ENCODE data around the gene TPRN.

The TPRN gene

DNA sequence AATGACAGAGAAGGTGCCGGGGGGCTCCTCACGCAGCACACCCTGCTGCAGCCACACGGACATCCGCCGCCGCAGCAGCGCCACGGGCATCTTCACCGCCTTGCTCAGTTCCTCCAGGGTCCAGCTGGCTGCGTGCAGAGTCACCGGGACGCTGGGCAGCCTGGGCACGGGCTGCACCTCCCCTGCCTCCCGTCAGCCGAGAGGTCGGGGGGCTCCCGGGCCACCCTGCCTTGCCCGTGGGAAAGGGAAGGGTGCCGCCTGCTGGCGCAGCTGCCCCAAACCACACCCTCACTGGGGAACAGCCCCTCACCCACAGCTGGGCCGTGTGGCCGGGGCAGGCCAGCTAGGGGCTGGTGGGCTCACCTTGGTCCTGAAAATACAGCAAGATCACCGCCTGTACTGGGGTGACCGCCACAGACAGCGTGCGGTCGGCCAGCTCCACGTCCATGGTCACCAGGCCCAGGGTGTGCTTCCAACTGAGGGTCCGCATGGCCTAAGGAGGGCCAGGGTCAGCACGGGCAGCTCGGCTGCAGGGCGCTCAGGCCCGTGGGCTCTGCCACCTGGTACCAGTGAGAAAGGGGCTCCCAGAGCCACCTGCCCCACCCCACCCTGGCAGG, 25.1 kb downstream of the TPRN start:
- in situ Hi-C loops (cut with HindIII; ENCODE audit: low sequenced_read_pairs) = no loop called here

DNA sequence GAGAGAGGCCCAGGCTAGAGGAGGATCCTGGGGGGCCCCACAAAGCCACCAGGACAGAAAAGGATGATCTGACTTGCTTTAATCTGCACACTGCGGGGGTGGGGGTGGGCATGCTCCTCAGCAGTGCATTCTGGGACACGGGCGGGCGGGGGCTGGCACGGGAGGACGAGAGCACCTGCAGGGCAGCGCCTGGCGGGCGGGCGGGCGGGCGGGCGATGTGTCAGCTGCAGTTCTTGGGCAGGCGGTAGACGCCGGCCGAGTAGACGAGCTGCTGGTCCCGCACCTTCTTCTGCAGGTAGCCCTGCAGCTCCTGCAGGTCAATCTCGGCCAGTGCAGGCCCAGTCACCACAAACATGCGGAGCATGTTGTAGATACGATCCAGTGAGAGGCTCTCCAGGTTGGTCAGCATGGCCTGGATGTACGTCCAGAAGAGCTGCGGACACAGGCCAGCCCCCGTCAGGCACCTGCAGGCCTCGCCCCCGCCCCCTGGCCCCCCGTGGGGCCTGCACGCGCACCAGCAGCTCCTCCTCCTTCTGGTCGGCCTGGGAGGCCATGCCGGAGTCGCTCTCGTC, 25.7 kb downstream of the TPRN start:
- in situ Hi-C loops (cut with HindIII; ENCODE audit: low sequenced_read_pairs) = loop anchor here (25.0 kb wide), 1 partner anchor 363 kb away; the partner anchor contains the start of gene RABL6

DNA sequence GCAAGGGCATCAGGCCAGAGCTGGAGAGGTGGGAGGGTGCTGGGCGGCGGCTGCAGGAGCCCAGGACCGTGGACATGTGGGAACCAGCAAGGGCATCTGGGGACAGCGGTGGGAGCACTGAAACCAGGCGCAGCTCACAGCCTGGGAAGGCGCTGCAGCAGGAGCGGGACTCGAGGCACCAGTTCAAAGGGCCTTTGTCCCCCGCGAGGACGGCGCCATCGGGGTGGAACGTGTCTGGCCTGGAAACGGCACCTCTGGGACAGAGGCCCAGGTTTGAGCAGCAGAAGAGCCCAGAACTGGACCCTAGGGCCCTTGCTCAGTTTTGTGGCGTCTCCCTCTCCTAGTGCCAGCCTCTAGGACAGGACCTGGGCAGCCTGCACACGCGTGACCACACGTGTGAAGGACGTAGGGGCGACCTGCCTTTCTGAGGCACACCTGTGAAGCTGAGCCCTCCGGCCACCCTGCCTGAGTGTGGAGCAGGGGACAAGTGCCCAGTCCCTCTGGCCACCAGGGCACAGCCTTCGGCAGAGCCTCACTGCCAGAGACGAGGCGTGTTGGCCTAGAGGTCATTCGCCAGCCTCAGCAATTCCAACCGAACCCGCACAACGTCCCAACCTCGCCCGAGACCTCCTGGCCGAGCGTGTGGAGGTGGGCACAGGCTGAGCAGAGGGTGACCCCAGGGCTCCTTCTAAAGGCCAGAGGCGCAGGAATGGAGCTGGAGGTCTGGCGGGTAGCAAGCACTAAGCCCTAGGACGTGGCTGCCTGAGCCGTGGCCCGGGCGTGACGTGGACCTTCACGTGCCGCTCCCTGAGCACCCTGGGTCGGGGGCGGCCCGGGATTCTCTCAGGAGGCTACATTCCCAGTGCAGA, 26.5 kb downstream of the TPRN start:
- in situ Hi-C loops (cut with HindIII; ENCODE audit: low sequenced_read_pairs) = loop anchor here (25.0 kb wide), 1 partner anchor 362 kb away; the partner anchor contains the start of gene RABL6

DNA sequence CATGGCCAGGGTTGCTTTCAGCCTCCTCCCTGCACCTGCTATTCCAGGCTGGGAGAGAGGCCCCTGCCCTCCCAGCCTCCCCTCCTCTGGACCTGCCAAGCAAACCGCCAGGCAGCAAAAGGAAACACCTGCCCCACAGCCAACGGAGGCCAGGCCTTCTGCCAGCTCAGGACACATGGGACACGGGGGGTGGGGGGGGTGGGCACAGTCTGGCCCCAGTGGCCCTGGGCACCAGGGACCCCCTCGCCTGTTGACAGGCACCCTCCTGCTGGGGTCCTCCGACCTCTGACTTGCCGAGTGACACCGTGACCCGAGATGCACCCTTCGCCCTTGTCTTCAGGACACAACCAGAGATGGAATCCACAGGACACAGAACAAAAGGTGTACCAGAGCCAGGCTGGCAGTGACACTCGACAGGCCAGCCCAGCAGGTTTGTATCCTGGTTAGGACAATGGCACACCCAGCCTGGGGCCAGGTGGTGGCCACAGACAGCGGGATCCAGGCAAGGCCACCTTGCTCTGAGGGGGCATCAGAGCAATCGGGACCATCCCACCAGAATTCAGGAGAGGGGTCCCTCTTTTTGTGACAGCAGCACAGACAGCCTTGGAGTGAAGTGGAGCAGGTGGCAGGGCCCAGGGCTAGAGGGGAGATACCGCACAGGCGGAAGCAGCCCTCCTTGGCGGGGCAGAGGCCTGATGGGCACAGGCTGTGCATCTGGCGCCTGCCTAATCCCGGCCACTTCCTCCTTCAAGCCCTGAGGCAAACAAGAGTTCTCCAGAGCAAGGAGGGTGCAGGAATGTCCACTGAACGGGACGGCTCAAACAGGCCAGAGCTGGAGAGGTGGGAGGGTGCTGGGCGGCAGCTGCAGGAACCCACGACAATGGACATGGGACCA, 27.4 kb downstream of the TPRN start:
- in situ Hi-C loops (cut with HindIII; ENCODE audit: low sequenced_read_pairs) = loop anchor here (25.0 kb wide), 1 partner anchor 361 kb away; the partner anchor contains the start of gene RABL6

DNA sequence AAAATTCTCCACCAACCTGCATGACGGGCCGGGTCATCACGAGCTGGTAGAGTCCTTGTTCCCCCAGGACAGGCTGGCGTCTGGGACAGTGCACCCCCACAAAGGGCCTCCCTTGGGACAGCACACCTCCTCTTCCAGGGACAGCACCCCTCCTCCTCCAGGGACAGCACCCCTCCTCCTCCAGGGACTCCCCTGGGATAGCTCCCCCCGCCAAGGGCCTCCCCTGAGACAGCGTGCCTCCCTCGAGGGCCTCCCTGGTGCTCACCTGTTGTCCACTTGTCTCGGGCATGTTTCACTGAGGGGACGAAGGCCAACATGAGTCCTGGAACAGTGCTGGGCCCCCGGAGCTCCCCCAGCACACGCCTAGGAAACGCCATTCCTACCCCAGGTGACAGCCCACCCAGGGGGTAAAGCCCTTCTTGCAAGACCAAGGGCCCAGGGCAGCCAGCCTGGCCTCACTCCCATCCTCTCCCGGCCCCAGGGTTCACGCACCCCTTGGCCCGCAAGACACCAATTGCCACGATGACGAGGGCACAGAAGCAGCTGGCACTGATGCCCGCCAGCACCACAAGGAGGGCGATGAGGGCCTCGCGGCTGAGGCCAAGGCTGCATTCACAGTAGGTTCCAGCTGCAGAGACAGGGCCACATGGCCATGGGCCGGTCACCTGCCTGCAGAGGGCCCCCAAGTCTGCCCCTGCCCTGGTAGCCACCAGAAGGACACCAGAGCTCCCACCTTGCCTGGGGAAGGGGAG, 29.2 kb downstream of the TPRN start:
- in situ Hi-C loops (cut with HindIII; ENCODE audit: low sequenced_read_pairs) = loop anchor here (25.0 kb wide), 1 partner anchor 359 kb away; the partner anchor contains the start of gene RABL6

DNA sequence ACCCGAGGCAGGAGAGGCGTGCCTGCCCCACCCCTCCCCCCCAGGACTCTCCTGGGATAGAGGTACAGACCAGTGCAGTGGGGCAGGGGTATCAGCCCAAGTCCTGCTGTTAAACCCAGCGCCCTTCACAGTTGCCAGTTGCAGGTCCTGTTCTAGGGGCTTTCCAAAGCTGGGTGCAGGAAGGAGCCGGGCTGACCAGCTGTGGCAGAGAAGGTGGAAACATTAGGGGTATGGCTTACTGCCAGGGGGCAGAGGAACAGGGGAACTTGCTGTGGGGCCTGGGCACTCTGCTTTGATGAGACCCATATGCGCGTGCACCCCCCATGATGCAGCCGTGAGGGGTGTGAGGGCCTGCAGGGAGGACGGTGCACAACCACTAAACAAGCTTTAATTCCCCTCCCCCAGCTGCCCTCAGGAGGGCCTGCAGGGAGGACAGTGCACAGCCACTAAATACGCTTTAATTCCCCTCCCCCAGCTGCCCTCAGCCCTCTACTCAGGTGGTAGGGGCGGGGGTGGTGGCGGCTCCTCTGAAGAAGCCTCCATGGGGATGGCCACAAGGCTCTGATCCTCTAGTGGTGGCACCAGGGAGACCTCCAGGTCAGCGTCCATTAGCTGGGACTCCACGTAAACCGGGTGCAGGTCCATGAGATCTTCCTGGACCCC, 29.9 kb downstream of the TPRN start:
- in situ Hi-C loops (cut with HindIII; ENCODE audit: low sequenced_read_pairs) = loop anchor here (25.0 kb wide), 1 partner anchor 358 kb away; the partner anchor contains the start of gene RABL6

DNA sequence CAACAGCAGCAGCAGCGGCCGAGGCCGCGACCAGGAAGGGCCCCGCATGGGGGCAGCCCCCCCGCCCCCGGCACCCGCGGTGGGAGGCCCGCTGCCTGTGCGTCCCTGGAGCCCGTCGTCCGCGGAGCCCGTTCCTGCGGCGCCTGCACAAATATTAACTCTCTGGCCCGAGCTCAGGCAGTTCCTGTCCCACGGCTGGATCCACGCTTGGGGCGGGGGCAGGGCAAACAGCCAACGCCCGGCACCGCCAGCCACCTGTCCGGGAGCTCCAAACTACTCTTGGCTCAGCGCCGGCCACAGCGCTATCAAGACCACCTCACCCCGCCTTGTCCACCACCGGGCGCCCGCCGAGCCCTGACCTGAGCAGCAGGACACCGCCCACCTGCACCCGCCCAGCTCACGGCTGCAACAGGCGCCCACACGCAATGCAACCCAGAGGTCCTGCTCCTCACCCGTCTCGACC, 30.6 kb downstream of the TPRN start, which contains the start of gene LRRC26:
LRRC26 (minus strand) TSS at position 156 of the 463 bp plus-strand sequence; CDS start at position 48, 108 bp downstream.
- in situ Hi-C loops (cut with HindIII; ENCODE audit: low sequenced_read_pairs) = loop anchor here (25.0 kb wide), 1 partner anchor 358 kb away; the partner anchor contains the start of gene RABL6

DNA sequence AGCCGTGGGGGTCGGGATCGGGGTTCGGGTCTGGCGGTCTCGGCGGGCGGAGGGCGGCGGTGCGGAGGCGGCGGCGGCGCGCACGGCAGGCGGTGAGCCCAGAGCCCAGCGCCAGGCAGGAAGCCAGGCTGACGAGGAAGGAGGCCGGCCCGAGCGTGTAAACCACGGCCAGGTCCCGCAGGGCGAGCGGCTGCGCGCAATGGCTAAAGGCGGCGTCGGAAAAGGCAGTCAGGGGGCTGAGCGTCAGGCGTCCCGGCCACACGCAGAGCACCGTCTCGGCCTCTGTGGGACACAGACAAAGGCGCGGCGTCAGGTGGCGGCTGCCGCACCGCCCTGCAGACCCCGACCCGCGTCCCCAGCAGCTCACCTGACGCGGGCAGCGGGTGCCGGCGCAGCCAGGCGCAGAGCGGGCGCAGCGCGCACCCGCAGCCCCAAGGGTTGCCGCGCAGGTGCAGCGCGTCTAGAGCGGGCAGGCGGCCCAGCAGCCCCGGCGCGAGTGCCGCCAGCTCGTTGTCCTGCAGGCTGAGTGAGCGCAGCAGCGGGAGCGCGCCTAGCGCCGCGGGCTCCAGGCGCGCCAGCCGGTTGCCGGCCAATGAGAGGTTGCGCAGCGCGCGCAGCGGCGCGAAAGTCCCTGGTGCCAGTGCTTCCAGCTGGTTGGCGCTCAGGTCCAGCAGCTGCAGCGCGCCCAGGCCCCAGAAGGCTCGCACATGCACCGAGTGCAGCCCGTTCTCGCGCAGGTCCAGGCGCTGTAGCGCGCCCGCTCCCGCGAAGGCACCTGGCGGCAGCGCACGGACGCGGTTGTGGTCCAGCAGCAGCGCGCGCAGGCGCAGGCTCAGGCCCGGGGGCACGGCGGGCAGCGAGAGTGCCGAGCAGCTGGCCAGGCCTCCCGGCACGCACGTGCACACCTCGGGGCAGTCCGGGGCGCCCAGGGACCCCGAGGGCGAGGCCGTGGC, 31.4 kb downstream of the TPRN start:
- in situ Hi-C loops (cut with HindIII; ENCODE audit: low sequenced_read_pairs) = loop anchor here (25.0 kb wide), 1 partner anchor 357 kb away; the partner anchor contains the start of gene RABL6

DNA sequence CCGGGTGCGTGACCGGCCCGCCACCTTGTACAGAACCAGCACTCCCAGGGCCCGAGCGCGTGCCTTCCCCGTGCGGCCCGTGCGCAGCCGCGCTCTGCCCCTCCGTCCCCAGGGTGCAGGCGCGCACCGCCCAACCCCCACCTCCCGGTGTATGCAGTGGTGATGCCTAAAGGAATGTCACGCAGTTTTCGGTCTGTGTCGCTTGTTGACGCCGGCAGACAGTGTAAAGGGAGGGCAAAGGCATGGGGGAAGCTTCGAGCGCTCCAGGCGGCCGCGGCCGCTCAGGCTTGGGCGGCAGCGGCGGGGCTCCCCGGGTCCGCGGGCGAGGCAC, 32.0 kb downstream of the TPRN start:
- in situ Hi-C loops (cut with HindIII; ENCODE audit: low sequenced_read_pairs) = loop anchor here (25.0 kb wide), 1 partner anchor 356 kb away; the partner anchor contains the start of gene RABL6

DNA sequence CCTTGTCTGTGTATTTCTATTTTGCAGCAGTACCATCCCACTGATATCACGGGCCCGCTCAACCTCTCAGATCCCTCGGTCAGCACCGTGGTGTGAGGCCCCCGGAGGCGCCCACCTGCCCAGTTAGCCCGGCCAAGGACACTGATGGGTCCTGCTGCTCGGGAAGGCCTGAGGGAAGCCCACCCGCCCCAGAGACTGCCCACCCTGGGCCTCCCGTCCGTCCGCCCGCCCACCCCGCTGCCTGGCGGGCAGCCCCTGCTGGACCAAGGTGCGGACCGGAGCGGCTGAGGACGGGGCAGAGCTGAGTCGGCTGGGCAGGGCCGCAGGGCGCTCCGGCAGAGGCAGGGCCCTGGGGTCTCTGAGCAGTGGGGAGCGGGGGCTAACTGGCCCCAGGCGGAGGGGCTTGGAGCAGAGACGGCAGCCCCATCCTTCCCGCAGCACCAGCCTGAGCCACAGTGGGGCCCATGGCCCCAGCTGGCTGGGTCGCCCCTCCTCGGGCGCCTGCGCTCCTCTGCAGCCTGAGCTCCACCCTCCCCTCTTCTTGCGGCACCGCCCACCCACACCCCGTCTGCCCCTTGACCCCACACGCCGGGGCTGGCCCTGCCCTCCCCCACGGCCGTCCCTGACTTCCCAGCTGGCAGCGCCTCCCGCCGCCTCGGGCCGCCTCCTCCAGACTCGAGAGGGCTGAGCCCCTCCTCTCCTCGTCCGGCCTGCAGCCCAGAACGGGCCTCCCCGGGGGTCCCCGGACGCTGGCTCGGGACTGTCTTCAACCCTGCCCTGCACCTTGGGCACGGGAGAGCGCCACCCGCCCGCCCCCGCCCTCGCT, 32.6 kb downstream of the TPRN start:
- in situ Hi-C loops (cut with HindIII; ENCODE audit: low sequenced_read_pairs) = loop anchor here (25.0 kb wide), 1 partner anchor 356 kb away; the partner anchor contains the start of gene RABL6

DNA sequence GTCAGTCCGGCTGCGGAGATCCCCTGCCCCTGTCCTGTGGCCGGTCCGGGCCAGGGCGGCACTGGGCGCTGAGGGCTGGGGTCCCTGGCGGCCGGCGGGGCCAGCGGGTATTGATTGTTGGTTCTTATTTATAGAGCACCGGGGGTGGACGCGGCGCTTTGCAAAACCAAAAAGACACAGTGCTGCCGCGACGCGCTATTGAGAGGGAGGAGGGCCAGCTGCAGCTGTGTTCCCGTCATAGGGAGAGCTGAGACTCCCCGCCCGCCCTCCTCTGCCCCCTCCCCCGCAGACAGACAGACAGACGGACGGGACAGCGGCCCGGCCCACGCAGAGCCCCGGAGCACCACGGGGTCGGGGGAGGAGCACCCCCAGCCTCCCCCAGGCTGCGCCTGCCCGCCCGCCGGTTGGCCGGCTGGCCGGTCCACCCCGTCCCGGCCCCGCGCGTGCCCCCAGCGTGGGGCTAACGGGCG, 33.2 kb downstream of the TPRN start:
- in situ Hi-C loops (cut with HindIII; ENCODE audit: low sequenced_read_pairs) = loop anchor here (25.0 kb wide), 1 partner anchor 355 kb away; the partner anchor contains the start of gene RABL6

DNA sequence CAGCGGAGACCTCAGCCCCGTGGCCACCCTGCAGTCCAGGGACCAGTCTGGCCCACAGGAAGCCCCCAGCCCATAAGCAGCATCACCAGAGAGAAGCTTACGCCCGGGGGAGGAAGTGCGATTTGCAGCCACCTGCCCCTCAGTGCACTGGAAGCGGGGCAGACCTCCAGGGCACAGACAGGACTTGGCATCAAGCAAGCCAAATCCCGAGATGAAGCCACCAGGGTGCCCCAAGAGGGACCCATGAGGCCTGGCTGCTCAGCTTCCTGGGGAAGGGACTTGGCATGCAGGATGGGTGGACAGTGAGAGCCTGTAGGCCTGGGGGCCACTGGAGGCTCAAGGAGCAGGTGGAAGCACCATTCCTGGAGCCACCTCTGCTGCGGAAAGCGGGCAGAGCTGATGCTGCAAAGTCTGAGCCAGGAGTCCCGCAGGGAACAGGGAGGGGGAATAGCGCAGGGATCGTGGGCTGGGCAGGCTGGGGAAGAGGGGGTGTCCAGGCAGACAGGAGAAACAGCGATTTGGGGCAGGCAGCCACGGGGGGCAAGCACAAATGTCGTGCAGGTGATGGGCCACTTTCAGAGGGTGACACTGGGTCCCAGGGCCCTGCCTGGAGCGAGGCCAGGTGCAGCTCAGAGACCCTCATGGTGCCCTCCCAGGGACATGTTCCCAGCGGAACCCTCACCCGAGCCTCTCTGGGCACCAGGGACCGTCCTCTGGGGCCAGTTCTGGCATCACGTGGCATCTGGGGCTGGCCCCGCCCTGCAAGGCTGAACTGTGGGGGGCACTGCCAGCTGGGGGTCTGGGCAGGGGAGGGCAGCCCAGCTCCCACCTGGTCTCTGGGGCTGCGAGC, 33.9 kb downstream of the TPRN start:
- in situ Hi-C loops (cut with HindIII; ENCODE audit: low sequenced_read_pairs) = loop anchor here (25.0 kb wide), 1 partner anchor 354 kb away; the partner anchor contains the start of gene RABL6

DNA sequence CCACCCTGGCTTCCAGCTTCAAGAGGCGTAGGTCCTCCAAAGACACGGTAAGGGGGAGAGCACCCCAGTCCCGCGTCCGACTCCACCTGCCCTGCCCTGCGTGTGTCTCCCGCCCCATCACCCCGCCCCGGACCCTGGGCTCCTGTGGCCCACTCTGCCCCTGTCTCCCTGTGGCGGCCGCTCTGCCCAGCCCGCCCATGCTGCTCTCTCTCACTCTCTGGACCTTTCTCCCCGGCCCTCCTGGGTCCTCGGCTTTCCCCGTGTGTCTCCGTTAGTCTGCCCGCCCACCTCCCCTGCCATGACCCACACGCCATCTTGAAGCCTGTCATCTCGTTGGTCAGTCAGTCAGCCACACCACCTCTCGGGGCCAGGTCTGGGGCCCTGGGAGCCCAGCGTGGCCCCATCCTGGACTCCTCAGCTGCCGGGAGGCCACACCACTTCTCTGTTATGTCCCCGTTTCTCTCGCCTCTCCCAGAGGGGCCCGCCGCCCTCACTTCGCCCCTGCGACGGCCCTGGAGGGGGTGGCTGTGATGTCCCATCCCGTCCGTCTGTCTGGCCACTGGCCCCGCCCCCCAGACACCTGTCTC, 35.2 kb downstream of the TPRN start:
- in situ Hi-C loops (cut with HindIII; ENCODE audit: low sequenced_read_pairs) = loop anchor here (25.0 kb wide), 1 partner anchor 353 kb away; the partner anchor contains the start of gene RABL6

DNA sequence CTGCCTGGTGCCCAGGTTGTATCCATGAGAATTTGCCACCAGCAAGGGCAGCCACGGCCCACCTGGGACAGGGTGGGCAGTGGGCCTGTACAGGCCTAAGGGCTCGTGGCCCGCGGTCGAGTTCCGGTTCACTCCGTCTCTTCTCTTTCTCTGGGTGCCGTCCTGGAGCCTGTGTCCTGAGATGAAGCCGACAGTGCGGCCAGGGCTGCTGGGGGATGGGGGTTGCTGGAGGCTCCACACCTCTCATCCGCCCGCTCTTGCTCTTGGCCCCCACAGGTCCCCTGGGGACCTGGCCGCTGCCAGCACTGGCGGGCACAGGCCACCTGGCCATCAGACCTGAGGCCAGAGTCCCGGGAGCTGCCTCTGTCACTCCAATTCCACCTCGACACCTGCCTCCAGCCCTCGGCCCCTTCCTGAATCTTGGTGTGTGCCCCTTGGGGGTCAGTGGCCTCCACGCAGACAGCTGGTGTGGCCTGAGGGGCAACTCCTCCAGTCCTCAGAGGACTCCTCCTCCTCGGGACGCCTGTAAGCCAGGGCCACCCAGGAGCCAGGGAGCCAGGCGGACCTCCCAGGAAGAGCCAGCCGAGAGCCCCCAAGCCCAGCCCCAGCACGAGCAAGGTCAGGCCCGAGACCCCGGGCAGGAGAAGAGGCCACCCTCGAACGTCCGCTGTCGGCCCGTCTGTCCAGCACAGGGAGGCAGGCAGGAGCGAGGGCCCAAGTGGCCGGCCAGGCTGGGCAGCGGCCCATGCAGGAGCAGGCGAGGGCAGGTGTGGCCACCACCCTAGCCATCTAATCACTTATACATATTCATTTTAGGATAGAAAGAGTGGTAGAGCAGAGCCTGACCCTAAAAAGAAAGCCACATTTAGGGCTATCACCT, 35.9 kb downstream of the TPRN start:
- in situ Hi-C loops (cut with HindIII; ENCODE audit: low sequenced_read_pairs) = loop anchor here (25.0 kb wide), 1 partner anchor 352 kb away; the partner anchor contains the start of gene RABL6
